Right forelimb (tissue), 1 donor: ENCODE measurements around the gene NRG3.
"Not testable (repeated sequence)": the region's sequence is repeated elsewhere in the genome, so short reads cannot be mapped to it uniquely, and the experiment has no call there.

Source experiments
- DNase-seq: peaks from one replicate; pipeline ENCODE4 v3.0.0-alpha.2; 2018

Gene NRG3

DNA sequence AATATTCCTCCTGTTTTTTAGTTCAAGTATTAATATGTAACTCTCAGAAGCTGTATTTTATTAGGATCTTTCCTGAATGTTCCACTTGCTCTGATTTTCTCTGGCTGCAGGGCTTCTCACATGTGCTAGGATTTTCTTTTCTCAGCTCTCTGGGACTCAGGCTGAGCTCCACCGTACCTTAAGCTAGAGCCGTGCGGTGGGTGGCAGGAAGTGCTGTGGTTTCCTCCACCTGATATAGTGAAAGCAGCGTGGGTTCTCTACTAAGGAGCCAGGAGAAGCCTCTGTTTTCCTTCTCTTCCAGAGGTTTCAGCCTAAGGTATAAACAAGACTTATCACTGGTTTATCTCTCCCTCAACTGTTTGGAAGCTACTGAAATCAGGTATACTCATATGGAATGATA lies 433.6 kb downstream of the NRG3 start:
- no peak for DNase-seq

DNA sequence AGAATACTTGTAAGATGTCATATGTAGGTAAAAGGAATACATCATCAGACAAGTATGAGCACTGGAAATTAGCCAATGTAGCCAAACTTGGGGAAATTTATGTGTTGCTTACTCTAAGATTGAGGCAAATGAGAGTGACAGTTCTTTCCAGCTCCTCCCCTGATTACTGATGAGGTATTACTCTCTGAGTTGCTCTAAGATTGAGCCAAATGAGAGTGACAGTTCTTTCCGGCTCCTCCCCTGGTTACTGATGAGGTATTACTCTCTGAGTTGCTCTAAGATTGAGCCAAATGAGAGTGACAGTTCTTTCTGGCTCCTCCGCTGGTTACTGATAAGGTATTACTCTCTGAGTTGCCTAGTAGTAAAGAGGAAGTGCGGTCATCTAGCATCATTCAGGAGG lies 435.8 kb downstream of the NRG3 start:
- no peak for DNase-seq

- no peak for DNase-seq
Observed at GRCh38 chr10:82313401-82313800, 438.4 kb downstream of the NRG3 start.

DNA sequence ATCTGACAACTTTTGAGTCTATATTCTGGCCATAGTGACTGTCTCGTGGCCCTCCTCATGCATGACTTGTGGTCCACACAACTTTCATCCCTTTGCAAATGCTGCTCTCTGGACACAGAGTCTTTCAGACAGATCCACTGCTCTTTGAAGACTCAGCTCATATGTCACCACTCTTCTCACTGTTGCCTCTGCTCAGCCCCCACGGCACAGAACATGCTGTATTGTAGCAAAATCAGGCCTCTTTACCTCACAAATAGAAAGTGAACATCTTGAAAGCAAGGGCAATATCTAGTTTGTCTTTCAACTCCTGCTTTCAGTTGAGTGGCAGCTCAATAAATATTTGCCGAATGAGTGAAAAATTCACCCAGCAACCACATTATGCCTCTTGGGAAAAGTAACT lies 443.5 kb downstream of the NRG3 start:
- DNase-seq, result no peak

- DNase-seq, result peak; percentile 56
Observed at GRCh38 chr10:82319074-82319473, 444.1 kb downstream of the NRG3 start.

GRCh38 chr10:82319562-82319961 lies 444.6 kb downstream of the NRG3 start:
- peak; percentile 52 for DNase-seq

GRCh38 chr10:82321724-82322123 lies 446.7 kb downstream of the NRG3 start:
- no peak for DNase-seq

DNA sequence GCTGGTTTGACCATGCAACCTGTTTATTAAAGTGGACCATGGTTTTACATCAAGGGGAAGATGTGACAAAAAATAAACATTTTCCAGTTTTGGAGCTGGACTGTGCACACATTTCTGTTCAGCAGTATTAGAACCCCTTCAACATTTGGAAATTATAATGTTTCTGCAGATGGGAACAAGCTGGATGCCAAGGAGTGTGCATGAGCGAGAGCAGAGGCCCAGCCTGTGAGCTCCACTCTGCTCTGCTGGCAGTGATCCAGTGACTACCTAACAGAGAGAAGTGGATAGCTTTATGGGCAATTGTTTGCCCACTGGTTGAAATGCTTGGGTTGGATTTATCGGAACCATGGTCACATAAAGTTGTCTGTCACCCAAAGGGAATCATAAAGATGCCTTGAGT lies 456.7 kb downstream of the NRG3 start:
- no peak for DNase-seq

DNA sequence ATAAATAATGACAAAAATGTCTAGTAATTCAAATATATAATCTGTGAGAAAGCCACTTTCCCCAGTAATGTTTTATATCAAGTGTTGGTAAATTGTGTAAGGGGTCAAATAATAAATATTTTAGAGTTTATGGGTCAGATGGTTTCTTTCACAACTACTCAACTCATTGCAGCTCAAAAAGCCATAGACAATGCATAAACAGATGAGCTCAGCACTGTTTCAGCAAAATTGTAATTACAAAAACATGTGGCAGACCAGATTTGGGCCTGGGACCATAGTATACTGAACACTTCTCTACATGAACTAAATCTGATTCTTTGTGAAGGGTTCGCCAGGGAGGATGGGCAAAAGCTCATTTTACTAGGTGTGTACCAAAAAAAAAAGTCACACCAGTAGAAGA lies 460.8 kb downstream of the NRG3 start:
- no peak for DNase-seq

GRCh38 chr10:82340166-82340565 lies 465.2 kb downstream of the NRG3 start:
- DNase-seq, result no peak

DNA sequence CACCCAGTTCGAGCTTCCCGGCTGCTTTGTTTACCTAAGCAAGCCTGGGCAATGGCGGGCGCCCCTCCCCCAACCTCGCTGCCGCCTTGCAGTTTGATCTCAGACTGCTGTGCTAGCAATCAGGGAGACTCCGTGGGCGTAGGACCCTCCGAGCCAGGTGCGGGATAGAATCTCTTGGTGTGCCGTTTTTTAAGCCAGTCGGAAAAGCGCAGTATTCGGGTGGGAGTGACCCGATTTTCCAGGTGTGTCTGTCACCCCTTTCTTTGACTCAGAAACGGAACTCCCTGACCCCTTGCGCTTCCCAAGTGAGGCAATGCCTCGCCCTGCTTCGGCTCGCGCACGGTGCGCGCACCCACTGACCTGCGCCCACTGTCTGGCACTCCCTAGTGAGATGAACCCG lies 474.6 kb downstream of the NRG3 start:
- DNase-seq, result not testable (repeated sequence)

DNA sequence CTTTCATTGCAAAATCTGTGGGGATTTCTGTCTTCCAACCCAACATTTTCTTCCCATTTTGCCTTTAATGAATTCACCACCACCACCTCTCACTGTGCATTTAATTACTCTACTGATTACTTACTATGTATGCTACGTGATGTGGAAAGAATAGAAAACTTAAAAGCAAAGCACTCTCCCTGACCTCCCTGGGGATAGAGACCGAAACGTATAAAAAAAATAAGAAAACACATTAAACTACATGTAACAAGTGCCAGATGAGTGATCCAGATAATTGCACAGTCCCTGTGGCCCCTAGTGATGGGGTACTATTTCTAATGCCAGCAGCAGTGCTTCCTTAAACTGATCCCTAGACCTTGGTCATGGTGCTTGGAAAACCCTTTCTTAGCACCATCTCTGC lies 478.4 kb downstream of the NRG3 start:
- no peak for DNase-seq

GRCh38 chr10:82358486-82359099 lies 483.6 kb downstream of the NRG3 start:
- DNase-seq, result no peak

- no peak for DNase-seq
Observed at GRCh38 chr10:82361256-82361655, 486.3 kb downstream of the NRG3 start.

DNA sequence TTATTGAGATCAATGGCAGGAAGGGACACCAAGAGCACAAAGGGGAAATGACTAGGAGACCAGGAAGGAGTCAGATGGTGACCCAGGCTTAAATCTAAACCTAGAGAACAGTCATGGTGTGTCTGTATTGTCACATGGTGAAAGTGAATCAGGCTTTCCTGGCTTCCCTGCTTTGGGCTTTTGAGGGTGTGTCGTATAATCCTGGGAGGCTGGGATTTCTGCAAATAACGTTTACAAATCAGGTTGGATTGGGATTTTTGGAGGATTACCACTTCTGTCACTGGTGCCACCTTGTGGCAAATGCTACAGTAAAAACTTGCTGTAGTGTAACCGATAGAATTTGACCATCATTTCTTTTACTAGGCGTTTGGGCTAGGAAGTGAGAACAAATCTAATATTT lies 502.6 kb downstream of the NRG3 start:
- no peak for DNase-seq

DNA sequence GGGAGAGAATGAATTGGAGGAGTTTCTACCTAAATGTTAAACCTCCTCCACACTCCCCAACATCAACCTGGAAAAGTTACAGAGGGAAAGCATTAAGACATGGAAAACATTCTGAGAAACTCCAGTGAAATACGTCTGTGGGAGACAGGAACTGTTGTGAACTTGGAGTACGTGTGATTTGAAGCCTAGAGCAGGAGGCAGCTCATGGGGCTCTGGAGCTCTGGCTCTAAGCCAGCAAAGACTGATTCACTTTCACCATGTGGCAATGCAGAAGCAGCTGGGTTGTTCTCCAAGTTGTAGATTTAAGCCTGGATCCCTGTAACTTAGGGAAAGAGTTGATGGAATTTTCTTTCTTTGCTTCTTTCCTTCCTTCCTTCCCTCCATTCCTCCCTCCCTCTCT lies 503.2 kb downstream of the NRG3 start:
- no peak for DNase-seq

DNA sequence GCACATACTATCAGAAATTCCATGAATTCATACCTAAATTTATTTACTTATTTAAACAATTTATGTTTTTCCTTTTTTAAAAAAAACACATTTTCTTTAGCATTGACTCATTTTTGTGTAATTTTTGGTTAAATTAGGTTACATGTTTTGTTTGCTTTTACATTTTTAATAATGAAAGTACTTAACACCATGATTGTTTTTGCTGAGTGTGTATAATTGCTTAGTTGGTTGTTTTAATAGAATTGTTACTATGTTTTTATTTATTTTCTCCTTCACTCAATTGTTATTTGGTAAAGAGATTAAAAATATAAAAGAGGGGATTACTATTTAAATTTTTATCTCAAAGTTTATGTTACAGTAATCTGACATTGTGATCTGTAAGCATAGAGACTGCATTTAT lies 508.4 kb downstream of the NRG3 start:
- no peak for DNase-seq

DNA sequence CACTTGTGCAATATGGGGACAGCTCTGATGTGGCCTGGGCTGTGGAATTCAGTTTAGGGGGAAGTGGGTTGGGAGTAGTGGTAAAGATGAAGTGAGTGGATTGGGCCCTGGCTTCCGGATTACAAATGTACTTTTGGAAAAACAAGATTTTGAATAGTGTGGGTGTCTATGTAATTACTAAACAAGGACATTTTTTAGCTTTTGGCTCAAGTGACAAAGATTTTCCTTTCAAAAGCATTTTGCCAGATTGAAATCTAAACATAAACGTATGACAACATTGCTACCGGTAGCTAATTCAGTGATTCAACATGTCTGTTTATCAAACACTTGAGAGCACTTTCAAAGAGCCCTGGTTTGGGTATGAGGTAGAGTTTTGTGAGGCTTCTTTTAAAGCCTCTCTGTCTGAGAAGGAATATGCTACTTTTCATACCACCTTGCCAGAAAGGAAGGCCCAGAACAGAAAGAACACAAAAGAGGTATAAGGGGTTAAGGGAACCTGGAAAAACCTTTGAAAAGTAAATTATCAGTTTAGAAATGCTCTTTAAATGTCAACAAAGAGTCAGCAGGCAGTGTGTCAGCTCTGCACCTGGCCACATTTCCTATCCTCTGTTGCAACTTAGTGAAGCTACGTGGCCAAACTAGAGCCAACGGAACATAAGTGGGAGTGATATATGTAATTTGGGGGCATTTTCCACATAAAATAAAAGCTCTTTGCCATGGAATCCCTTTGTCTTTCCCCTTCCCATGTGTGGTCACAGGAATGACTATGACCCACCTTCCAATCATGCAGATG lies 516.1 kb downstream of the NRG3 start:
- DNase-seq, result no peak

DNA sequence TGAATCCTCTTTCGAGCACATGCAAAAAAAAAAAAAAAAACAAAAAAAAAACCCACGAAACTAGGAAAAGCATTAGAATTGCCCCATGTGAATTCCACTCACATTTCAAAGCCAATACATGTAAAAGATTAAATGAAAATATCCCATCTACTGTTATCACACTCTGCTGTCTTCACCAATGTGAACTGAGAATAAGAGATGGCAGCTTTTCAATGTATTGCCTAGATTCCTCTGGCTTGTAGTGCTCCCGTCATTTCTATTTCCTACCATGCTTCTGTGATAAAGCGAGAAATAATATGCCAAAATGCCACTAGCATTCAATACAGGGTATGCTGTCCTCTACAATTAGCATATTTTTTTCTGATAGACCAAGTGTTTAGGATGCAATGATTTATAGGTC lies 517.0 kb downstream of the NRG3 start:
- DNase-seq, result no peak

- DNase-seq, result no peak
Observed at GRCh38 chr10:82392533-82392932, 517.5 kb downstream of the NRG3 start.

GRCh38 chr10:82394122-82394521 lies 519.1 kb downstream of the NRG3 start:
- no peak for DNase-seq

- DNase-seq, result no peak
Observed at GRCh38 chr10:82394987-82395386, 520.0 kb downstream of the NRG3 start.

DNA sequence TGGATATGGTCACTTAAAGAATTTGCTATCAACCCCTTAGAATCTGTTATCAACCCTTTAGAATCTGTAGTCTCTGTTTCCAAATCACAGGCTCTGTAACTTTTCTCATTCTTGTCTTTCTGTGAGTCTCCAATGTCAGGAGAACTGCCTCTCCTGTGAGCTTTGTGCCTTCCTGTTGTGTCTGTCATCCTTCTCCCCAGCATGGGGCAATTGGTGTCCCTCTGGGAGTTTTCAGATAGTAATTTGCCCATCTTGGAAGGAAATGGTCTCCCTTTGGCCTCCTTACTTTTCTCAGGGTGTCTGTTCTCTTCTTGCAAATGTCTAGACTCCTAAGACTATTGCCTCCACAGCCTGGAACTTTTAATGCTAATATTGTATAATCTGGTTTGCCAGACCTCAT lies 521.9 kb downstream of the NRG3 start:
- DNase-seq, result no peak

DNA sequence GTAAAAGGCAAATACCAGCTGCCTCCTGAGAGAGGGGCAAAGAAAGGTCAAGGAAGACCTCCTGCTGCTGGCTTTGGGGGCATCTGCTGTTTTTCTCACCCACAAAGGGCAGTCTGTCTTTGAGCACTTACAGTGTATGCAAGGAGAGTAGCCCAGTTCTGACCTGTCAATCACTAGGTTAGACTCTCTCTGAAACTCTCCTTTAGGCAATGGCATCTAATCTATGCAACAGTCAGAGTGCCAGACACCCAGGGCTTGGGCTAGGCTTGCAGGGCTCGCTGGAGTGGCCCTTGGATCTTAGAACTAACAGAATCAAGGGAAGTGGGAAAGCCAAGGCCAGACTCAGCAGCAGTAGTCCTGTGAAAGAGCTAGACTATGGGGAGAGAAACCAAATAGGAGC lies 522.9 kb downstream of the NRG3 start:
- DNase-seq, result no peak

DNA sequence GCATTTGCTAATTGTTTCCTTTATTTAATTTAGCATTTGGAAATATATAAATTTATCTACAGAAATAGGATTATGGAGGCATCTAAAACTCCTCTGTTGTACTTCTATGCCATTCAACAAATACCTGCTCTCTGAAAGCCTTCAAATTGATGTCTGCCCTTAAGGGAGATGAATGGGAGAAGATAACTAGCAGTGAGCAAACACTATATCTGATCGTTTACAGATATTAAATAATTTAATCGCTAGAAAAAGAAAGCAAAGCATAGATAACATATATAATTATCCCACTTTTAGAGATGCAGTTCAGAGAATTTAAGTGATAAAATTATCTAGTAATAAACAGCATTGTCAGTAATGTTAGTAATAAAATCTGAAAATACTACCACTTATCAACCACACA lies 524.9 kb downstream of the NRG3 start:
- no peak for DNase-seq
